OCI-LY7 (cell line): ENCODE measurements around the gene THSD7B. TPM values are rescaled to one million over a fixed set of nuclear protein-coding genes. Genes with fewer than 3 reads are reported as not detected.

Source experiments
- BruUV-seq: library from RNA; stranded (reverse); fragments of 400-500 nt; replicated peaks from 2 replicates; lab custom pipeline; 2021; lab: Mats Ljungman, UMichigan
- CTCF ChIA-PET: fragments of 300-600 bp; sonication (Branson Sonifier 250); formaldehyde crosslinking; loops from one replicate; lab custom pipeline; 2022; ENCODE audit warnings: antibody characterized with exemption; ENCODE audit not compliant: unreplicated experiment; lab: Charles Lee
- POLR2A ChIA-PET: fragments of 300-600 bp; sonication (Branson Sonifier 250); formaldehyde crosslinking; loops from one replicate; lab custom pipeline; 2022; ENCODE audit warnings: antibody characterized with exemption; lab: Charles Lee
- DNase-seq: peaks from one replicate; pipeline ENCODE4 v3.0.0-alpha.2; 2015; ENCODE audit warnings: low spot score
- H2AFZ ChIP-seq: fragments of 200-600 bp; sonication (generic), shearing (Covaris generic); 2 replicates; pipeline ENCODE4 v1.6.1; 2014; ENCODE audit warnings: mild to moderate bottlenecking, antibody characterized with exemption, low read length, moderate library complexity
- H3K27ac ChIP-seq: fragments of 200-600 bp; sonication (generic); 2 replicates; pipeline ENCODE4 v1.5.1; 2014; ENCODE audit warnings: mixed run types, low read depth, mild to moderate bottlenecking, moderate library complexity, low read length, inconsistent platforms; ENCODE audit not compliant: poor library complexity, severe bottlenecking
- H3K36me3 ChIP-seq: fragments of 200-600 bp; sonication (generic); 2 replicates; pipeline ENCODE4 v1.6.1; 2014; ENCODE audit warnings: mild to moderate bottlenecking, antibody characterized with exemption, low read length, moderate library complexity, mixed read lengths; ENCODE audit not compliant: insufficient read depth
- H3K4me1 ChIP-seq: fragments of 200-600 bp; sonication (generic); 2 replicates; pipeline ENCODE4 v1.5.1; 2014; ENCODE audit warnings: mild to moderate bottlenecking, low read length; ENCODE audit not compliant: insufficient read depth, poor library complexity, severe bottlenecking
- H3K4me2 ChIP-seq: fragments of 200-600 bp; sonication (generic); 2 replicates; pipeline ENCODE4 v1.6.1; 2014; ENCODE audit warnings: mild to moderate bottlenecking, low read length
- H3K4me3 ChIP-seq: fragments of 200-600 bp; sonication (generic); 2 replicates; pipeline ENCODE4 v1.5.1; 2014; ENCODE audit warnings: mild to moderate bottlenecking, low read depth, low read length; ENCODE audit not compliant: poor library complexity, severe bottlenecking
- H3K79me2 ChIP-seq: fragments of 200-600 bp; sonication (generic); 2 replicates; pipeline ENCODE4 v1.6.1; 2016; ENCODE audit warnings: low read depth, mild to moderate bottlenecking, low read length, moderate library complexity, mixed read lengths; ENCODE audit not compliant: insufficient read depth
- H3K9me2 ChIP-seq: fragments of 200-600 bp; sonication (generic); 2 replicates; pipeline ENCODE4 v1.6.1; 2016; ENCODE audit warnings: mild to moderate bottlenecking, low read length, mixed read lengths; ENCODE audit not compliant: insufficient read depth
- H3K9me3 ChIP-seq: fragments of 200-600 bp; sonication (generic); 2 replicates; pipeline ENCODE4 v1.6.1; 2014; ENCODE audit warnings: mild to moderate bottlenecking, mixed run types, low read length, mixed read lengths
- H4K20me1 ChIP-seq: fragments of 200-600 bp; sonication (generic); 2 replicates; pipeline ENCODE4 v1.6.1; 2014; ENCODE audit warnings: mild to moderate bottlenecking, antibody characterized with exemption, low read length, moderate library complexity, mixed read lengths; ENCODE audit not compliant: insufficient read depth
- EZH2phosphoT487 ChIP-seq: fragments of 200-600 bp; sonication (generic); IDR thresholded peaks from 2 replicates; pipeline ENCODE4 v1.6.1; 2018; ENCODE audit warnings: low read depth, borderline replicate concordance, mild to moderate bottlenecking, mixed run types, antibody characterized with exemption, low read length, moderate library complexity, mixed read lengths
- intact Hi-C: fragments of 100-400 bp; cut with micrococcal nuclease; formaldehyde crosslinking; loops from one replicate; pipeline ENCODE4 v1.10.0; 2022; ENCODE audit not compliant: unreplicated experiment
- total RNA-seq, 2 experiments: library from RNA; depleted of rRNA in 1 of 2; stranded (reverse); fragments of >200 nt in 1 of 2; shearing (Covaris generic) in 1 of 2; gene quantifications; 2 replicates each; pipeline ENCODE4 v1.2.3, GENCODE V29; 2014 to 2022
- TF ChIP-seq, protein P1 (sequence below): fragments of 200-600 bp; sonication (generic); conservative IDR thresholded peaks from 2 replicates; pipeline ENCODE4 v1.5.1; 2014; ENCODE audit warnings: mild to moderate bottlenecking, antibody characterized with exemption, low read length, moderate library complexity, mixed read lengths

The THSD7B gene
- total RNA-seq, 2 experiments from 2014 or later: 1.8 TPM

DNA sequence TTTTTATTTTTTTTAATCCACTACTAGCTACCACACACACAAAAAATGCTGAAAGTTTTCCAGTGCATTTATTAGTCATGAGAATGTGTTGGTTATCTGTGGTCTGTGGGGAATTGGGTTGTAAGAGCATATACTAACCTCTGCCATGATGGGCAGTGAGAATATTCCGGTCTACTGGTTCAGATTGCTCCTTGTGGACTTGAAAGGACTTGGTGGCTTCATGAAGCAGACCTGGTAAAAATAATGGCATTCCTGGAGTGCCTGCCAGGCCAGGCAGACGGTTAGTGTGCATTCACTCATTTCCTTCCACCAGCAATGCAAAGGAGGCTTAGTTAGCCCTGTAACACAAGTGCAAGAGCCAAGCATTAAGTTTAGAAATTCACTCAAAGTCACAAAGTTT lies 150.8 kb downstream of the THSD7B start:
- H3K4me2 ChIP-seq: no peak overlapping the region
- no peak for TF ChIP-seq EZH2phosphoT487
- TF ChIP-seq, protein P1, sequence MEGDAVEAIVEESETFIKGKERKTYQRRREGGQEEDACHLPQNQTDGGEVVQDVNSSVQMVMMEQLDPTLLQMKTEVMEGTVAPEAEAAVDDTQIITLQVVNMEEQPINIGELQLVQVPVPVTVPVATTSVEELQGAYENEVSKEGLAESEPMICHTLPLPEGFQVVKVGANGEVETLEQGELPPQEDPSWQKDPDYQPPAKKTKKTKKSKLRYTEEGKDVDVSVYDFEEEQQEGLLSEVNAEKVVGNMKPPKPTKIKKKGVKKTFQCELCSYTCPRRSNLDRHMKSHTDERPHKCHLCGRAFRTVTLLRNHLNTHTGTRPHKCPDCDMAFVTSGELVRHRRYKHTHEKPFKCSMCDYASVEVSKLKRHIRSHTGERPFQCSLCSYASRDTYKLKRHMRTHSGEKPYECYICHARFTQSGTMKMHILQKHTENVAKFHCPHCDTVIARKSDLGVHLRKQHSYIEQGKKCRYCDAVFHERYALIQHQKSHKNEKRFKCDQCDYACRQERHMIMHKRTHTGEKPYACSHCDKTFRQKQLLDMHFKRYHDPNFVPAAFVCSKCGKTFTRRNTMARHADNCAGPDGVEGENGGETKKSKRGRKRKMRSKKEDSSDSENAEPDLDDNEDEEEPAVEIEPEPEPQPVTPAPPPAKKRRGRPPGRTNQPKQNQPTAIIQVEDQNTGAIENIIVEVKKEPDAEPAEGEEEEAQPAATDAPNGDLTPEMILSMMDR: no peak
- ChIA-PET POLR2A (no interaction called here), CTCF (no interaction called here)
- H3K4me1 ChIP-seq: no peaks in the 10 kb centered on the region
- no peaks in the 10 kb centered on the region for H4K20me1 ChIP-seq
- no peak overlapping the region for H3K4me3 ChIP-seq
- intact Hi-C loops: no loop called here
- H3K27ac ChIP-seq: no peak overlapping the region
- no TSS peak for BruUV-seq
- no peaks in the 10 kb centered on the region for H3K79me2 ChIP-seq
- H3K9me3 ChIP-seq: no peaks in the 10 kb centered on the region
- no peak for DNase-seq
- H3K9me2 ChIP-seq: no peaks in the 10 kb centered on the region
- no peaks in the 10 kb centered on the region for H3K36me3 ChIP-seq
- H2AFZ ChIP-seq: no peak overlapping the region

DNA sequence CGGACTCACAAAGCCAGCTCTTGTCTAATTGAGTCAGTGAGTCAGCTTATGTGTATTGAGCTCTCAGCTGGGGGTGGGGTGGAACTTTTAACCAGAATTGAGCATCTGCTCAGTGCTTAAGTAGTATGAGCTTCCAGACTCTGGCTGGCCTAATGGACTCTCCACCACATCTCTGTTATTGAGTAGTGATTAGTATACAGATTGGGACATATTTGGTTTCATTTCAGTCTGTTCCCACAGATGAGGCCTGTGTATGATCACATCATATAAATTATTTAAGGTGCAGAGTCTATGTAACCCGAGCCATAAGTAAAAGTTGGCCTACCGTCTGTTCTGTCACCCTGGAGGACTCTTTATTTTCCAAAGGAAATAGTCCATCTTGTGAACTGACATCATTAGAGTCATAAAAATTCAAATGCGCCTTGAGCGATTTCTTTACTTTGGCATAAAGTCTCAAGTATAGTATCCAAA lies 152.1 kb downstream of the THSD7B start:
- DNase-seq: no peak
- Histone ChIP-seq H3K79me2 (no peaks in the 10 kb centered on the region), H3K4me3 (no peak overlapping the region), H2AFZ (no peak overlapping the region), H4K20me1 (no peaks in the 10 kb centered on the region), H3K9me3 (no peaks in the 10 kb centered on the region), H3K36me3 (no peaks in the 10 kb centered on the region), H3K9me2 (no peaks in the 10 kb centered on the region), H3K4me2 (no peak overlapping the region), H3K27ac (no peak overlapping the region), H3K4me1 (no peaks in the 10 kb centered on the region)
- CTCF ChIA-PET: no interaction called here
- POLR2A ChIA-PET: interaction anchor here (0.7 kb wide), 1 partner anchor 29 kb away, joined by 3 read pairs; no protein-coding TSS in a partner anchor
- no TSS peak for BruUV-seq
- TF ChIP-seq EZH2phosphoT487: no peak
- TF ChIP-seq, protein P1: no peak
- intact Hi-C loops: no loop called here

DNA sequence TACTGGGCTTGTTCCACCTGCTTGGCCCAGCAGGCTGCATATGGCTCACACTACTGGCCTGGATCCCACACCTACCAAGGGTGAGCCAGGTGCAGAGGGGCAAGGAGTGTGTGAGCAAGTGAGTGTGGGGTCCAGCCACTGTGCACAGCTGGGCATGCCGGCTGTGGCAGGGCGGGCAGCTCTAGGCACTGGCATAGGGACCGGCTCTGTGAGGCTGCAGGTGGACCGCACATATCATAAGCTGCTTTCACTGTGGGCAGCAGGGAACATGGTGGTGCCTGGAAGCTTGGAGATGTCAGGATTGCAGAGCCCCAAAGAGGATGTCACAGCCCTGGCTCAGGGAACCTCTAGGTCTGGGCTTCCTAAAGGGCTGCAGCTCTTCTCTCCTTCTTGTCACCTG lies 154.3 kb downstream of the THSD7B start:
- BruUV-seq: no TSS peak
- Histone ChIP-seq H3K27ac (no peak overlapping the region), H3K79me2 (no peaks in the 10 kb centered on the region), H3K4me3 (no peak overlapping the region), H4K20me1 (no peaks in the 10 kb centered on the region), H3K9me3 (no peaks in the 10 kb centered on the region), H3K4me1 (no peaks in the 10 kb centered on the region), H2AFZ (no peak overlapping the region), H3K4me2 (no peak overlapping the region), H3K9me2 (no peaks in the 10 kb centered on the region), H3K36me3 (no peaks in the 10 kb centered on the region)
- CTCF ChIA-PET: no interaction called here
- TF ChIP-seq EZH2phosphoT487: no peak
- TF ChIP-seq, protein P1: no peak
- POLR2A ChIA-PET: no interaction called here
- DNase-seq: no peak
- intact Hi-C loops: no loop called here
